Panc1 (cell line): ENCODE data around the gene ANO2. TPM values are rescaled to one million over a fixed set of nuclear protein-coding genes. Genes with fewer than 3 reads are reported as not detected.

Experiments
- ATAC-seq: fragments of 200-7000 bp; cut with Tn5 transposase; 2 replicates; pipeline ENCODE4 v1.9.1; 2020; ENCODE audit warnings: mild to moderate bottlenecking, moderate library complexity
- BruUV-seq: library from RNA; stranded (reverse); fragments of 400-500 nt; replicated peaks from 2 replicates; lab custom pipeline; 2021; lab: Mats Ljungman, UMichigan
- CTCF ChIA-PET: fragments of 300-600 bp; sonication (Branson Sonifier 250); formaldehyde crosslinking; loops from one replicate; lab custom pipeline; 2022; ENCODE audit warnings: antibody characterized with exemption; lab: Charles Lee
- POLR2A ChIA-PET: fragments of 300-600 bp; sonication (Branson Sonifier 250); formaldehyde crosslinking; loops from one replicate; lab custom pipeline; 2022; ENCODE audit warnings: antibody characterized with exemption; lab: Charles Lee
- DNase-seq: peaks from one replicate; pipeline ENCODE4 v3.0.0-alpha.2; 2010; ENCODE audit warnings: low read depth, low spot score
- H3K27ac ChIP-seq: 2 replicates; pipeline ENCODE4 v1.5.1; 2011; ENCODE audit warnings: mild to moderate bottlenecking, low read length, inconsistent platforms
- H3K27me3 ChIP-seq: fragments of 200-500 bp; sonication (Bioruptor generic); 2 replicates; pipeline ENCODE4 v1.6.0; 2014; ENCODE audit warnings: low read length, inconsistent platforms; ENCODE audit not compliant: control insufficient read depth, insufficient read depth
- H3K36me3 ChIP-seq: fragments of 200-500 bp; sonication (Bioruptor generic); 2 replicates; pipeline ENCODE4 v1.5.1; 2014; ENCODE audit warnings: inconsistent platforms, mild to moderate bottlenecking, low read length, moderate library complexity; ENCODE audit not compliant: control insufficient read depth, insufficient read depth
- H3K4me1 ChIP-seq: 2 replicates; pipeline ENCODE4 v1.5.1; 2011; ENCODE audit warnings: inconsistent platforms, mild to moderate bottlenecking, low read length, moderate library complexity; ENCODE audit not compliant: control insufficient read depth, insufficient read depth
- H3K4me3 ChIP-seq, 2 experiments: 2 replicates each; pipeline ENCODE4 v1.5.1; 2011 to 2012; ENCODE audit warnings: low read depth in 2 of 2, low read length in 2 of 2, mild to moderate bottlenecking in 2 of 2, inconsistent platforms in 1 of 2, moderate library complexity in 1 of 2
- H3K9me3 ChIP-seq: fragments of 200-500 bp; sonication (Bioruptor generic); 2 replicates; pipeline ENCODE4 v1.5.1; 2014; ENCODE audit warnings: low read depth, mild to moderate bottlenecking, inconsistent platforms, low read length, moderate library complexity; ENCODE audit not compliant: control insufficient read depth, insufficient read depth
- POLR2AphosphoS5 ChIP-seq: IDR thresholded peaks from 2 replicates; pipeline ENCODE4 v1.6.1; 2012; ENCODE audit warnings: mild to moderate bottlenecking, low read depth, low read length, moderate library complexity
- TCF7L2 ChIP-seq: IDR thresholded peaks from 2 replicates; pipeline ENCODE4 v1.6.1; 2011; ENCODE audit warnings: mild to moderate bottlenecking, low read depth, low read length, inconsistent platforms
- in situ Hi-C: cut with HindIII; loops from 2 replicates; pipeline ENCODE4 v1.10.0; 2016; ENCODE audit warnings: low sequenced_read_pairs, low pct_unique_long_range_greater_than_20kb
- intact Hi-C: fragments of 100-400 bp; cut with micrococcal nuclease; formaldehyde crosslinking; loops from one replicate; pipeline ENCODE4 v1.10.0; 2022; ENCODE audit not compliant: unreplicated experiment
- total RNA-seq: library from RNA; stranded (reverse); gene quantifications from one replicate; pipeline ENCODE4 v1.2.1, GENCODE V29; 2021; ENCODE audit not compliant: unreplicated experiment
- TF ChIP-seq, protein P1 (sequence below): fragments of 450-650 bp; IDR thresholded peaks from 2 replicates; pipeline ENCODE4 v1.5.1; 2017; ENCODE audit warnings: mild to moderate bottlenecking
- TF ChIP-seq, protein P2 (sequence below), 2 experiments: IDR thresholded peaks; 2 replicates each; pipeline ENCODE4 v1.6.1; 2011 to 2012; ENCODE audit warnings: low read depth in 2 of 2, control low read depth in 1 of 2, low read length in 1 of 2, mild to moderate bottlenecking in 1 of 2, moderate library complexity in 1 of 2; ENCODE audit not compliant: insufficient read depth in 1 of 2

The ANO2 gene
- total RNA-seq, 1 experiment from 2014 or later, result not detected

DNA sequence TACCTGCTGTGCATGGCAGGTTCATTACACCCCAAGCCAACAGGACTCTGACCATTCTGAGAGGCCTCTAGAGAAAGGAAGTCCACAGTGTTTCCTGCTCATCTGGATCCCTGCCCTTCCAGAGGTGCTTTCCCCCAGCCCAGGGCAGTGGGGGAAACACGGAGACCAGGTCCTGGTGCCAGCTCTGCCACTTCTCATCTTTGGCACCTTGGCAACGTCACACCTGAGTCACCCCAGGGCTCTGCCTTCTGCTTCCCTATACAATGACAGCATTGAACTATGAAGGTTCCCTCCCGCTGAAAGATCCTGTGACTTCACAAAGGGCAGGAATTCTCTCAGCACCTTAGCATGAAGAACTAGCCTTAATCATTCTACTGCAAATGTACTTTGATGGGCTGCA is 74.9 kb downstream of the ANO2 start:
- no peaks in the 10 kb centered on the region for H3K36me3 ChIP-seq
- TF ChIP-seq, protein P1, sequence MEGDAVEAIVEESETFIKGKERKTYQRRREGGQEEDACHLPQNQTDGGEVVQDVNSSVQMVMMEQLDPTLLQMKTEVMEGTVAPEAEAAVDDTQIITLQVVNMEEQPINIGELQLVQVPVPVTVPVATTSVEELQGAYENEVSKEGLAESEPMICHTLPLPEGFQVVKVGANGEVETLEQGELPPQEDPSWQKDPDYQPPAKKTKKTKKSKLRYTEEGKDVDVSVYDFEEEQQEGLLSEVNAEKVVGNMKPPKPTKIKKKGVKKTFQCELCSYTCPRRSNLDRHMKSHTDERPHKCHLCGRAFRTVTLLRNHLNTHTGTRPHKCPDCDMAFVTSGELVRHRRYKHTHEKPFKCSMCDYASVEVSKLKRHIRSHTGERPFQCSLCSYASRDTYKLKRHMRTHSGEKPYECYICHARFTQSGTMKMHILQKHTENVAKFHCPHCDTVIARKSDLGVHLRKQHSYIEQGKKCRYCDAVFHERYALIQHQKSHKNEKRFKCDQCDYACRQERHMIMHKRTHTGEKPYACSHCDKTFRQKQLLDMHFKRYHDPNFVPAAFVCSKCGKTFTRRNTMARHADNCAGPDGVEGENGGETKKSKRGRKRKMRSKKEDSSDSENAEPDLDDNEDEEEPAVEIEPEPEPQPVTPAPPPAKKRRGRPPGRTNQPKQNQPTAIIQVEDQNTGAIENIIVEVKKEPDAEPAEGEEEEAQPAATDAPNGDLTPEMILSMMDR, result no peak
- ATAC-seq, result no peak
- H3K4me3 ChIP-seq, result no peak overlapping the region
- intact Hi-C loops (no loop called here), in situ Hi-C loops (no loop called here)
- POLR2A ChIA-PET, result no interaction called here
- CTCF ChIA-PET, result no interaction called here
- no peak overlapping the region for H3K27ac ChIP-seq
- no TSS peak for BruUV-seq
- H3K9me3 ChIP-seq, result no peaks in the 10 kb centered on the region
- no peak for DNase-seq
- no peaks in the 10 kb centered on the region for H3K4me1 ChIP-seq
- H3K27me3 ChIP-seq, result no peaks in the 10 kb centered on the region

DNA sequence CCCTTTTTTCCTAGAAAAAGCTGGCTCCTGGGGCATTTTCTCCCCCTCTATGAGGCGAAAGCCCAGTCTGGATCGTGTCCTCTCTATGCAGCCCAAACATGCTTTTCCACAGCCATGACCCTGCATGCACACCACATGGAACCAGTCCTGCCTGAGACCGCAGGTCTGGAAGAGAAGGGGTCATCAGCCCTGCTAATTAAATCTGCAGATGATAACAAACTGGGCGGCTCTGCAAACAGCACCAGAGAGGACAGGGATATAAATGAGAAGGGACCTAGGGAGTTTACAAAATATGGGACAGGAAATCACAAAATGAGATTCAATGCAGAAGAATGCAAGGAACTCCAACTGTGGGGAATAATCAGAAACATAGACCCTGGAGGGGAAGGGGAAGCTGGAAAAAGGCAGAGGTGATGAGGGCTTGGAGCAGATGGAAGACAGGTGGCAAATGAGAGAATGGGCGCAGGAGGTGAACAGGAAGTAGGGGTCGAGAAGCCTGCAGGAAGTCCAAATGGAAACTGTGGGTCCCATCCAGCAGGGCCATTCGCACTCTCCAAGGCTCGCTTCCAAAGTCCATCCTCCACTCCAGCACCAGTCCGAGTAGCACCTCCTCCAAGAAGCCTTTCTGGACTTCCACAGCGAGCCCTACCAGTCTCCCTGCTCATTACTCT is 76.3 kb downstream of the ANO2 start:
- Histone ChIP-seq H3K36me3 (no peaks in the 10 kb centered on the region), H3K27ac (no peak overlapping the region), H3K9me3 (no peaks in the 10 kb centered on the region), H3K4me1 (no peaks in the 10 kb centered on the region), H3K27me3 (no peaks in the 10 kb centered on the region), H3K4me3 (no peak overlapping the region)
- ChIA-PET CTCF (no interaction called here), POLR2A (no interaction called here)
- in situ Hi-C loops (no loop called here), intact Hi-C loops (no loop called here)
- TF ChIP-seq, protein P2, sequence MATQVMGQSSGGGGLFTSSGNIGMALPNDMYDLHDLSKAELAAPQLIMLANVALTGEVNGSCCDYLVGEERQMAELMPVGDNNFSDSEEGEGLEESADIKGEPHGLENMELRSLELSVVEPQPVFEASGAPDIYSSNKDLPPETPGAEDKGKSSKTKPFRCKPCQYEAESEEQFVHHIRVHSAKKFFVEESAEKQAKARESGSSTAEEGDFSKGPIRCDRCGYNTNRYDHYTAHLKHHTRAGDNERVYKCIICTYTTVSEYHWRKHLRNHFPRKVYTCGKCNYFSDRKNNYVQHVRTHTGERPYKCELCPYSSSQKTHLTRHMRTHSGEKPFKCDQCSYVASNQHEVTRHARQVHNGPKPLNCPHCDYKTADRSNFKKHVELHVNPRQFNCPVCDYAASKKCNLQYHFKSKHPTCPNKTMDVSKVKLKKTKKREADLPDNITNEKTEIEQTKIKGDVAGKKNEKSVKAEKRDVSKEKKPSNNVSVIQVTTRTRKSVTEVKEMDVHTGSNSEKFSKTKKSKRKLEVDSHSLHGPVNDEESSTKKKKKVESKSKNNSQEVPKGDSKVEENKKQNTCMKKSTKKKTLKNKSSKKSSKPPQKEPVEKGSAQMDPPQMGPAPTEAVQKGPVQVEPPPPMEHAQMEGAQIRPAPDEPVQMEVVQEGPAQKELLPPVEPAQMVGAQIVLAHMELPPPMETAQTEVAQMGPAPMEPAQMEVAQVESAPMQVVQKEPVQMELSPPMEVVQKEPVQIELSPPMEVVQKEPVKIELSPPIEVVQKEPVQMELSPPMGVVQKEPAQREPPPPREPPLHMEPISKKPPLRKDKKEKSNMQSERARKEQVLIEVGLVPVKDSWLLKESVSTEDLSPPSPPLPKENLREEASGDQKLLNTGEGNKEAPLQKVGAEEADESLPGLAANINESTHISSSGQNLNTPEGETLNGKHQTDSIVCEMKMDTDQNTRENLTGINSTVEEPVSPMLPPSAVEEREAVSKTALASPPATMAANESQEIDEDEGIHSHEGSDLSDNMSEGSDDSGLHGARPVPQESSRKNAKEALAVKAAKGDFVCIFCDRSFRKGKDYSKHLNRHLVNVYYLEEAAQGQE (IDR thresholded peaks at IDR 0.05; ENCODE audit: insufficient read depth in 1 of 2, low read depth in 2 of 2, low read length in 1 of 2), result no peak
- TF ChIP-seq, protein P1, result no peak
- TF ChIP-seq TCF7L2 (no peak), POLR2AphosphoS5 (no peak)
- no TSS peak for BruUV-seq
- ATAC-seq (no peak), DNase-seq (no peak)
